IPS-18c (cell line): ENCODE data around the gene KMT5C.

ENCODE experiments used
- H3K4me3 ChIP-seq: 2 replicates; pipeline ENCODE4 v1.7.0; 2013; ENCODE audit warnings: low read depth, mild to moderate bottlenecking, low read length, moderate library complexity; ENCODE audit not compliant: insufficient read depth
- H3K9me3 ChIP-seq: one replicate; pipeline ENCODE4 v1.6.1; 2013; ENCODE audit warnings: mild to moderate bottlenecking, low read length, moderate library complexity; ENCODE audit not compliant: control insufficient read depth, insufficient read depth

The KMT5C gene

DNA sequence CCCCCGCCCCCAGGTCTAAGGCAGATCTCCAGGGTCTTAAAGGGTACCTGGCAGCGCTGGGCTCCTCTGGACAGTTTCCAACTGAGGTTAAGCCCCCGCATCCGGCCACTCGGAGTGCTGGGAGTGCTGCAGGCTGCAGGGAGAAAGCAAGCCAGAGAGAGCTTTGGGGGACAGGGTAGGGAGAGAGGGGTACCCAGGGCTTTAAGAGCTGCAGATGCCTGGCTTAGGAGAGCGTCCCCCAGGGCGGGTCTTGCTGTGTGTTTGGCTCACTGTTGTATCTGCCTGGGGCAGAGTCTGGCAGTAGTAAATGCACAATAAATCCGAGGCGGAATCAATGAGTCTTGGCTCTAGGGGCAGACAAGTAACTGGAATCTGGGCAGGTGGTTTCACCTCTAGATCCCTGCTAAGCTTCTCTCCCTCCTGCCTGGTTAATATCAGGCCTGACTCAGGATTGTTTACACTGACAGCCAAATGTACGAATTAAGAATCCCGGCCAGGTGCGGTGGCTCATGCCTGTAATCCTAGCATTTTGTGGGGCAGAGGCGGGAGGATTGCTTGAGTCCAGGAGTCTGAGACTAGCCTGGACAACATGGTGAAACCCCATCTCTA is 15.6 kb downstream of the KMT5C start:
- 0 out of 2 replicates have a peak overlapping the region, but pooled peaks have one; percentile 15 for H3K4me3 ChIP-seq
- no peaks in the 10 kb centered on the region for H3K9me3 ChIP-seq

DNA sequence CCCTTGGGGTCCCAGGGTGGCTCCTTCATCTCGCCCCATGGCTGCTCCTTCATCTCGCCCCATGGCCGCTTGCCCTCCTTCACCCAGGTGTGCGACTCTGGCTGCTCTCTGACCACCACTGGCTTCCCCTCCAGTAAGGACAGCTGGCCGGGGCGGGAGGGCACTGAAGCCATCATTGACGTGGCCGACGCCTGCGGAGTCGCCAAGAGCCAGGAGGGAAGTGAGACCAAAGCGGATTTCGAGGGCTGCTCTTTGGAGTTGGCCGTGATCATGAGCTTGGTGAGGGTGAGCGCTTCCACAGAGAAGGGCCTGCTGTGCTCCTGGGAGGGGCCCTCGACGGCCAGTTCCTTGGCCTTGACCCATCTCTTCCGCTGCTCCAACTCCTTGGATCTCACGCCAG is 18.8 kb downstream of the KMT5C start:
- Histone ChIP-seq H3K9me3 (no peaks in the 10 kb centered on the region), H3K4me3 (no peak overlapping the region)

GRCh38 chr19:55358943-55359908 is 19.6 kb downstream of the KMT5C start:
- Histone ChIP-seq H3K4me3 (no peak overlapping the region; the same call in 1 of the 2 replicates), H3K9me3 (no peaks in the 10 kb centered on the region)

DNA sequence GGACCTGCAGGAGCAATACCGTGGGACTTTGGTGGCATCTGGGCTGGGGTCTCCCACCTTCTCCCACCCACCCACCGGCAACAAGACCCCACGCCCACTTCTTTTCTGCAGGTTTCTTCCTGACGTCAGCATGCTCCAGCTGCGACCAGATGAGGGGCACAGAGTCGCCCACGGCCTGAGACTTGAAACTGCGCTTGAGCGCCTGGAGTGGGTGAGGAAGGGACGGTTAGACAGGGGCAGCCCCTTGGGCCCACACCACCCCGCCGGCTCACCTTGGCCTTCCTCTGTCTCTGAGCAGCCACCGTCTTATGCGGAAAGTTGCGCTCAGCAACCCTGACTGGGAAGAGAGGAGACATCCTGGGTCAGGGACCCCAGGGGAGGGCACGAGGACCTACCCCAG is 21.2 kb downstream of the KMT5C start:
- Histone ChIP-seq H3K4me3 (no peak overlapping the region), H3K9me3 (no peaks in the 10 kb centered on the region)

DNA sequence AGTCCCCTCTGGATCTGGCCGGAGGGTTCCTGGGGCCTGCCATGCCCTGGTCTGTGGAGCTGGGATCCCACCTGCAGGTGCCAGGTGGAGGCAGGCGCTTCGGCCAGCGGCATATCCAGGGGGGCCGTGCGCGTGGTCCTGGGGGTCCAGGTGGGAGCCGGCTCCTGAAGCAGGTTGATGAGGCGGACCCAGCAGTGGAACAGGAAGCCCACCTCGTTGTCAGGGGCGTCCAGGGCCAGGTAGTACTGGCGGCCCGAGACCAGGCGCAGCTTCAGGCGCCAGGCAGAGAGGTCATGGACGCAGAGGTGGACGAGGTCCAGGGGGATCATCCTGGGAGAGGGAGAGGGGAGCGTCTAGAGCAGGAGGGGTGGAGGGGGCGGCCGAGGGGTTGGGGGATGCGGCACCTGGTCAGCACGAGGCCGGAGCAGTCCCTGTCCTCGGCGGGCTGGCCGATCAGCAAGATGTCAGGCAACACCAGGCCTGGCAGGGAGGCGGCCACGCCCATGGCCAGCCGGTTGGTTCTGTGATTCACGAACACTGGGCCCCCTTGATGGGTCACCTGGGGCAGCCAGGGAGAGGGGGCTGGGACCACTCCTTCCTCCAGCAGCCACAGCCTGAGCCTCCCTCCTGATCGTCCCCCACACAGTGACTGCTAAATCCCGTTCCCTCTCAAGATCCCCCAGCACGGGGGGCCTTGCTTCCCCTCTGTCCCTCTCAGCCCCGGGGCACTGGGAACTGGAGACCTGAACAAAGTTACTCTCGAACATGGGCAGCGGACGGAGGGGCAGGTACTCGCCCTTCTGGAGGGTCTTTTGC is 22.7 kb downstream of the KMT5C start:
- H3K4me3 ChIP-seq = no peak overlapping the region
- no peaks in the 10 kb centered on the region for H3K9me3 ChIP-seq

DNA sequence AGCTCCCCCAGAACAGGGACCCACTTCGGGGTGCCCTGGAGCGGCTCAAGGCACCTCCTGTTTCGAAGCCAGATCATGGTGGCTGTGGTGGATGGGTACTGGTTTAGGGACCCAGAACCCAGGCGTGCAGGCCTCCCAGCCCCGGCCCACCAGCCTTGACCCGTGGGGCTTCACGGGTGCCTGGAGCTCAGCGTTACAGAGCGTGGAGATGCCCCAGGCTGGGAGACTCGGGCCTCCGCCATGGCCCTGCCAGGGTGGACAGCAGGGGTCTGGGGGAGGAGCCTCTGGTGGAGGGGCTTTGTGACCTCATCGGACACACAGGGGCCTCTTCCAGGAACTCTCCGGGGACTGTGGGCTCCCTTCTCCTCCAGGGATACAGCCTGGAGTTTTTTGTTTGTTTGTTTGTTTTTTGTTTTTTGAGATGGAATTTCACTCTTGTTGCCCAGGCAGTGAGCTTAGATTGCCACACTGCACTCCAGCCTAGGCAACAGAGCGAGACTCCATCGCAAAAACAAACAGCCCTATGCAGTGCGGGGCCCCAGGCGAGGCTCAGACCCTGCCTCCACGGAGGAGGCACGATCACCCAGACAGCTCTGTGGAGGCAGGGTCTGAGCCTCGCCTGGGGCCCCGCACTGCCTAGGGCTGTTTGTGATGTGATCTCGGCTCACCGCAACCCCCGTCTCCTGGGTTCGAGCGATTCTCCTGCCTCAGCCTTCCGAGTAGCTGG is 23.5 kb downstream of the KMT5C start, which contains the start of gene GARIN5B:
Gene GARIN5B, minus strand, starts transcription at position 271 of the 727 bp plus-strand sequence. Its CDS starts 194 bp downstream, at position 77.
- H3K9me3 ChIP-seq = no peaks in the 10 kb centered on the region
- H3K4me3 ChIP-seq = no peak within 1 kb of the TSS

DNA sequence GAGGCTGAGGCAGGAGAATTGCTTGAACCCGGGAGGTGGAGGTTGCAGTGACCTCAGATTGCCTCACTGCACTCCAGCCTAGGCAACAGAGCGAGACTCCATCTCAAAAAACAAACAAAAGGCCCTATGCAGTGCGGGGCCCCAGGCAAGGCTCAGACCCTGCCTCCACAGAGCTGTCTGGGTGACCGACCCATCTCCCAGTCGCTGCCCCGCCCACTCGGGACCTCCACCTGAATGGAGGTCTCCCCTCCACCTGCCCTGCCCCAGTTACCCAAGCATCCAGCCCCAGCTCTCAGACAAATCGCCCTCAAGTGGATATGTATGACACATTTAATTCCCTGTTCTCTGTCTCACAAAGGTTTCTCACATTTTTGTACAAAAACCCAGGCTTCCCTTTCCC is 25.6 kb downstream of the KMT5C start:
- H3K4me3 ChIP-seq = no peak overlapping the region
- H3K9me3 ChIP-seq = no peaks in the 10 kb centered on the region

DNA sequence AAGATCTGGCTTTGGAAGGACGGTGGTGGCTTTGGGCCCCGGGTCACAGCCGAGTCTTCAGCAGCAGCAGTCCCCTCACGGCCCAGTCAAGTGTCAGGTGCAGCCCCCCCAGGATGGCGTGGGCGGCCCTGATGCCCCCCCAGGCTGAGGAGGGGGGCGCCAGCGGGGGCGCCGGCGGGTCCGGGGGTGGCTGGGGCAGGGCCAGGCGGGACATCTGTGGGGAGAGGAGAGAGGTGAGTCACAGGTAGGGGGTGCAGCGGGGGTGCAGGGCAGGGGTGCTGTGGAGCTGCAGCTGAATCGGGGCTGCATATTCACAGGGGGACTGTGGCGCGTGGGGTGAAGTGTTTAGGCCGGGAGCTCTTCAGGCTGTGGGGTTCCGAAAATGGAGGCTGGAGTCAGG is 26.3 kb downstream of the KMT5C start:
- no peaks in the 10 kb centered on the region for H3K9me3 ChIP-seq
- no peak overlapping the region for H3K4me3 ChIP-seq

GRCh38 chr19:55366790-55367189 is 27.1 kb downstream of the KMT5C start:
- H3K4me3 ChIP-seq = no peak overlapping the region

DNA sequence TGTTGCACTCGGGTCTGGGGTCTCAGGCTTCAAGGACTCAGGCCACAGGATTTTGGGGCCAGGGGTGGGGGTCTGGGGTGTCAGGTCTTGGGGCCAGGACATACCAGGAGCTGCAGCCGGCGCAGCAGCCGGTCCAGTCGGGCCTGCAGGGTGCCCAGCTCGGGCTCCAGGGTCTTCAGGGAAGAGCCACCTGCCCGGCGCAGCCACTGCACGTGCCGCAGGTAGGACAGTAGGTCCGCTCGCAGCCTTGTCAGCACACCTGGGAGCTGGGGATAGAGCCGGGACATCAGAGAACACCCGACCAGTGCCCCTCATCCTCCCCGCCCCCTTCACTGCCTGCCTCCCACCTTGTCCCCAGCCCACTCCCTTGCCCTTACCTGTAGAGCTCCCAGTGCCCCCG is 28.4 kb downstream of the KMT5C start:
- H3K9me3 ChIP-seq = no peaks in the 10 kb centered on the region
- no peak overlapping the region for H3K4me3 ChIP-seq

More at GRCh38 chr19:55366790-55367189, 27.1 kb downstream of the KMT5C start:
- H3K9me3 ChIP-seq = no peaks in the 10 kb centered on the region

DNA sequence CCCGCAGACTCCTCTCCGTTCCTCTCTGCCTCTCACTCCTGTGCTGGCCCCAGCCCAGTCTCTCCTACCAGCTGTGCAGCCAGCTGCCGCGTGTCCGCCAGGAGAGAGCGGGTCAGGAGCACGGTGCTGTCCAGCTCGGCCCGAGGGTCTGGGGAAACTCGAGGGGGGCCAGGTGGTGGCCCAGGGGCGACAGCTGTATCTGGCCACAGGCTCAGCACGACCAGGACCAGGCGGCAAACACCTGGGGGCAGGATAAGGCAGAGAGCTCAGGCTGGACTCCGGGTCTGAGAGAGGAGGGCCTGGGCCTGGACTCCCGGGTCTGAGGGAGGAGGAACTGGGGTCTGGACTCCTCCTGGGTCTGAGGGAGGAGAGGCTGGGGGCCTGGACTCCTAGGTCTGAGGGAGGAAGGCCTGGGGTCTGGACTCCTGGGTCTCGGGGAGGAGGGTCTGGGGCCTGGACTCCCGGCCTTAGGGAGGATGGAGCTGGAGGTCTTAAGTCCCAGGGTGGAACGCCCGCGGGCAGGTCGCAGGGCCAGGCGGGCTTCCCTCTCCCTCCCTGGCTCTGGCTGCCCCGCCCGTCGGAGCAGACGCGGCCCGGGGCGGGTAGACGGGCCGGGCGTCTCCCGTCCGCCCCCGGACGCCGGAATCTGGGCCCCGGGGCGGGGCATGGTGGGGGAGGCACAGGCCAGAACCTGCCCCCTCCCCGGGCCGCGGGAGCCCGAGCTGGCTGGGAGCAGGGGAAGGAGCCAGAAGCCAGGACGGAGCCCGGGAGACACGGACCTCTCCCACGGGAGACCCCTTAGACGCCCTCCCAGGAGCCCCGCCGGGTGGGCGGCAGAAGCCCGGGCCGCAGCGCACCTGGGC is 29.3 kb downstream of the KMT5C start:
- Histone ChIP-seq H3K4me3 (peak overlapping the region; percentile 38; the same call in 1 of the 2 replicates), H3K9me3 (no peaks in the 10 kb centered on the region)

- no peaks in the 10 kb centered on the region for H3K9me3 ChIP-seq
- H3K4me3 ChIP-seq = peak overlapping the region; percentile 53
Measured at GRCh38 chr19:55369653-55370304, 30.1 kb downstream of the KMT5C start.

DNA sequence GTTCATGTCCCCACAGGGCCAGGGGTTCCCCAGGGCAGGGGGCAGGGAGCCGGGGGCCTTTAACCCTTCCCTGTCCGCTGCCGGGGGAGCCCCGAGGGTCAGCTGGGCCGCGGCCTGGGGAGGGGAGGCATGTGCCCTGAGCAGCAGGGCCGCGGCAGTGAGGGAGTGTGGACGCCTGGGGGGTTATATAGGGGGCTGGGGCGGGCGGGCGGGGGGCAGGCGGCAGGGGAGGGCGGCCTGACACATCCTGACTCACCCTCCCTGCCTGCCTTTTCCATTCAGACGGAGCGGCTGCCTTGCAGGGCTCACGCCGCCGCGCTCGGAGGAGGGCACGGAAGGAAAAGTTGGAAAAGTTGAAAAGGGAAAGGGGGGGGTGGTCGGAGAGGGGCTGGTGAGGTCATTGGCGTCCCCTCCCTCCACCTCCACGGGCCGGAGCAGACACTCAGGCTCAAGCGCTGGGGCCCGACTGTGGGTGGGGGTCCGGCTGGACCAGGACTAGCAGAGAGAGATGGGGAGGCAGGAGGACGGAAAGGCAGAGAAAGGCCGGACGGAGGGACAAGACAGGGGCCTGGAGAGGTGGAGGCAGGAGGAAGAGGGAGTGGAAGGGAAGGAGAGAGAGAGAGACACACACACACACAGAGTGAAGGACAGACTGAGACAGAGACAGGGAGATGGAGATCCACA is 30.8 kb downstream of the KMT5C start, which contains the start of gene IL11:
Gene IL11, minus strand, starts transcription at position 159 of the 684 bp plus-strand sequence. Its CDS starts 153 bp downstream, at position 6.
- H3K4me3 ChIP-seq = peak within 1 kb of the TSS; percentile 53
- no peaks in the 10 kb centered on the region for H3K9me3 ChIP-seq

GRCh38 chr19:55372316-55373081 is 32.8 kb downstream of the KMT5C start:
- H3K9me3 ChIP-seq = no peaks in the 10 kb centered on the region
- no peak overlapping the region for H3K4me3 ChIP-seq
